ENCODE results near the gene TNFRSF14.
A peak's percentile ranks its signal among the peaks of the same experiment; 100 is the strongest.

DNA sequence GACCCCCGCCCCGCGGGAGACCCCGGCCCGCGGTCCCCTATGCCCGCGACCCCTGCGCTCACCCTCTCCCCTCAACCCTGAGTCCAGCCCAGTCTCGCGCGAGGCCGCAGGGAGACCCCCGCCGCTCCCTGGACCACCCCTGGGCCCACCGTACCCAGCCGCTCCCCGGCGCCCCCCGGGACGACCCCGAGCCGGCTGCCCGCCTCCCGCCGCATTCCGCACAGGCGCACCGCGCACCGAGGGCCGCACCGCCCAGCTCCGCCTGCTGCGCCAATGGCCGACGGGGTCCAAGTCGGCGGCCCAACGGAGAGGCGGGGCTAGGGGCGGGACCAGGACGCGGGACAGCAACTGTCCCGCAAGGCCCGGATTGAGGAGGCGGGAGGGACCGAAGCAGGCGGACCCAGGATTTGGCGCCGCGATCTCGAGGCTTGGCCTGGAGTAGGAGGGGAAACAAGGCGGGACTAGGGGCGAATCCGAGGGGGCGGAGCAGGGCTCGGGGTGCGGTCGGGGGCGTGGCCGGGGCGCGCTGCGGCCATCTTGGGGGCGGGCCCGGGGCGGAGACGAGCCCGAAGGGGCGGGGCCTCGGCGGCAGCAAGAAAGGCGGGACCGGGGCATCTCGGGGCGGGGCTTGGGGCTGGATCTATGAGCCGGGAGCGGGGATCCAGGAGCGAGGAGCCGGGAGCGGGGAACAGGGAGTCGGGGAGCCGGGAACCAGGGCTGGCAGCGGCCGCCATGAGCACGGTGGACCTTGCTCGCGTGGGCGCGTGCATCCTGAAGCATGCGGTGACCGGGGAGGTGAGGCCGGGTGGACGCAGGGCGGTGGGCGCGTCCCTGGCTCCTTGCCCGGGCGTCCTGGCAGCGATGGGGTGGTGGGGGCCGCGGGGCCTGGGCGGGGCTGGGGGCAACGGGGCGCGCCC lies 30.2 kb downstream of the TNFRSF14 start, which contains the start of gene PRXL2B:
- TF ChIP-seq CTCF (IDR thresholded peaks at IDR 0.05 in 4 of 5, conservative IDR thresholded peaks at IDR 0.05 in 1 of 5) = no peak
- TF ChIP-seq POLR2A (IDR thresholded peaks at IDR 0.05) = peak; percentile 79 to 83
